ENCODE measurements around the gene CXorf66.

DNA sequence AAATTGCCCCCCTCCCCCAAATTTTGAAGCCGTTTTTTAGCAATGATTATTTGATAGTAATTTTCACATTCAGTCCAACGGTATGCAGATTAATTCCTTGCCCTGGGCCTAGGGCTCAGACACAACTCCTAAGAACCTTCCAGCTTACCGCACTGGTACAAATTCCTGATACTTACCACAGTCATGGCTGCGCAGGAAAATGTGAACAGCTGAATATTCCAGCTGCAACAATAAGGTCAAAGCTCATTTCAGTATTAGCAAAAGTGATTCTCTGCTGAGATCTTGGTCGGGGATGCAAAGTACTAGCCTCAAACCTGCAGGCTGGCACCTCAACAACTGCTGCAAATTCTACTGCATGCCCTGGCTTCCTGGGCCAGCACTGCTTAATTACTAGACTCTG lies 35.4 kb downstream of the CXorf66 start:
- TF ChIP-seq POLR2A (IDR thresholded peaks at IDR 0.05) (no peak), CTCF (IDR thresholded peaks at IDR 0.05) (no peak)

All from Peyer's patch (tissue), 4 donors.